Stomach (tissue), 9 donors: ENCODE measurements around the gene UBR4. TPM values are rescaled to one million over a fixed set of nuclear protein-coding genes. Genes with fewer than 3 reads are reported as not detected.

ENCODE experiments used
- DNase-seq, 2 donors: peaks; one replicate each; pipeline versions ENCODE4 v3.0.0 to v3.0.0-alpha.2; 2013 to 2019
- H3K27ac ChIP-seq, 5 donors: fragments of 200-600 bp in 4 of 5; sonication (generic) in 4 of 5; one replicate each; pipeline ENCODE4 v1.5.1; 2013 to 2019; ENCODE audit warnings: mild to moderate bottlenecking in 1 of 5, moderate library complexity in 1 of 5
- H3K27me3 ChIP-seq, 3 donors: fragments of 200-600 bp; sonication (generic); one replicate each; pipeline ENCODE4 v1.5.1; 2017 to 2019; ENCODE audit warnings: mixed run types in 1 of 3
- H3K36me3 ChIP-seq, 4 donors: fragments of 200-600 bp; sonication (generic); 1 replicate in 3 of 4; 2 replicates in 1 of 4; pipeline ENCODE4 v1.5.1; 2016 to 2019
- H3K4me1 ChIP-seq, 4 donors: fragments of 200-600 bp; sonication (generic); one replicate each; pipeline ENCODE4 v1.5.1; 2016 to 2019
- H3K4me3 ChIP-seq, 4 donors: fragments of 200-600 bp; sonication (generic) in 3 of 4; one replicate each; pipeline ENCODE4 v1.5.1; 2016 to 2019; ENCODE audit warnings: mild to moderate bottlenecking in 1 of 4
- H3K9me3 ChIP-seq, 4 donors: fragments of 200-600 bp; sonication (generic); one replicate each; pipeline ENCODE4 v1.5.1; 2016 to 2019
- EP300 ChIP-seq: sonication (generic); formaldehyde crosslinking; IDR thresholded peaks from one replicate; pipeline ENCODE4 v1.6.1; 2017; ENCODE audit warnings: antibody characterized with exemption
- POLR2A ChIP-seq, 4 donors: fragments of 450-650 bp; IDR thresholded peaks; one replicate each; pipeline ENCODE4 v1.6.1; 2016; ENCODE audit warnings: antibody characterized with exemption in 4 of 4, control low read depth in 2 of 4, mild to moderate bottlenecking in 1 of 4, moderate library complexity in 1 of 4
- POLR2AphosphoS5 ChIP-seq, 3 donors: sonication (generic); formaldehyde crosslinking; IDR thresholded peaks; one replicate each; pipeline ENCODE4 v1.6.1; 2016; ENCODE audit warnings: antibody characterized with exemption in 3 of 3
- WGBS, 5 donors: extraction: QIAGEN DNeasy Blood & Tissue Kit in 3 of 5; methylation state at CpG; one replicate each; pipeline versions ENCODE4 v1.1.5 to v1.1.7; 2013 to 2018; 5-methylcytosine and 5-hydroxymethylcytosine counted together
- intact Hi-C: fragments of 100-400 bp; cut with DNase I; formaldehyde crosslinking; loops from one replicate; pipeline ENCODE4 v1.15.1; 2023; ENCODE audit warnings: low total_unique reads
- polyA plus RNA-seq, 3 donors: library from polyadenylated mRNA; stranded (reverse); fragments of 200-250 nt; gene quantifications; one replicate each; pipeline ENCODE4 v1.2.3, GENCODE V29; 2013
- total RNA-seq, 5 donors: library from RNA; depleted of rRNA; stranded (reverse); fragments of >200 nt; gene quantifications; one replicate each; pipeline versions ENCODE4 v1.1.0 to v1.2.3, GENCODE V29; 2014 to 2016
- TF ChIP-seq, protein P1 (sequence below), 7 experiments: fragments of 450-650 bp in 4 of 7; fragments of 200-600 bp in 3 of 7; sonication (generic) in 3 of 7; IDR thresholded peaks; one replicate each; pipeline ENCODE4 v1.5.1; 2016 to 2019; ENCODE audit warnings: antibody characterized with exemption in 7 of 7, control low read depth in 2 of 7, mild to moderate bottlenecking in 1 of 7
- donor health status: healthy with polysubstance abuse.
- donor health status: Bipolar disorder and iron deficiency.
- donor health status: healthy.

UBR4 gene
- total and polyA plus RNA-seq, 8 donors, result 41.9 to 262 (median 128) TPM

DNA sequence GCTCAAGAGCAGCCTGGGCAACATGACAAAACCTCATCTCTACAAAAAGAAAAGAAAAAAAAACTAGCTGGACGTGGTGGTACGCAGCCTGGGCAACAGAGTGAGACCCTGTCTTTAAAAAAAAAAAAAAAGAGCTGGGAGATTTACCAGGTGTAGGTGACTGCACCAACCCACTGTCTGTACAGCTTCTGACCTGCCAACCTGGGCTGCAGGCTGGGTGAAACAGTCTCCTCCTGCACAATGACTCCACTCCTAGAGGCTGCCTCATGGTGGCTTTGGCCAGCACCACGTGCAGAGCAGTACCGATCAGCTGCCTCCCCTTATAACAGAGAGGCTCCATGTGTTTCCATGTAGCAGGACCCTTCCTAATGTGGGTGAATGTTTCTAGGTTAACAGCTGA is 45.2 kb upstream of the UBR4 start:
- H3K36me3 ChIP-seq, result peaks cover 40 to 56% (median 54%) of the 10 kb centered on the region in 4 donors
- intact Hi-C loops, result no loop called here
- TF ChIP-seq POLR2AphosphoS5 (IDR thresholded peaks at IDR 0.05) (no peak), POLR2A (IDR thresholded peaks at IDR 0.05) (no peak), EP300 (no peak)
- TF ChIP-seq, protein P1, sequence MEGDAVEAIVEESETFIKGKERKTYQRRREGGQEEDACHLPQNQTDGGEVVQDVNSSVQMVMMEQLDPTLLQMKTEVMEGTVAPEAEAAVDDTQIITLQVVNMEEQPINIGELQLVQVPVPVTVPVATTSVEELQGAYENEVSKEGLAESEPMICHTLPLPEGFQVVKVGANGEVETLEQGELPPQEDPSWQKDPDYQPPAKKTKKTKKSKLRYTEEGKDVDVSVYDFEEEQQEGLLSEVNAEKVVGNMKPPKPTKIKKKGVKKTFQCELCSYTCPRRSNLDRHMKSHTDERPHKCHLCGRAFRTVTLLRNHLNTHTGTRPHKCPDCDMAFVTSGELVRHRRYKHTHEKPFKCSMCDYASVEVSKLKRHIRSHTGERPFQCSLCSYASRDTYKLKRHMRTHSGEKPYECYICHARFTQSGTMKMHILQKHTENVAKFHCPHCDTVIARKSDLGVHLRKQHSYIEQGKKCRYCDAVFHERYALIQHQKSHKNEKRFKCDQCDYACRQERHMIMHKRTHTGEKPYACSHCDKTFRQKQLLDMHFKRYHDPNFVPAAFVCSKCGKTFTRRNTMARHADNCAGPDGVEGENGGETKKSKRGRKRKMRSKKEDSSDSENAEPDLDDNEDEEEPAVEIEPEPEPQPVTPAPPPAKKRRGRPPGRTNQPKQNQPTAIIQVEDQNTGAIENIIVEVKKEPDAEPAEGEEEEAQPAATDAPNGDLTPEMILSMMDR (IDR thresholded peaks at IDR 0.05), result no peak

DNA sequence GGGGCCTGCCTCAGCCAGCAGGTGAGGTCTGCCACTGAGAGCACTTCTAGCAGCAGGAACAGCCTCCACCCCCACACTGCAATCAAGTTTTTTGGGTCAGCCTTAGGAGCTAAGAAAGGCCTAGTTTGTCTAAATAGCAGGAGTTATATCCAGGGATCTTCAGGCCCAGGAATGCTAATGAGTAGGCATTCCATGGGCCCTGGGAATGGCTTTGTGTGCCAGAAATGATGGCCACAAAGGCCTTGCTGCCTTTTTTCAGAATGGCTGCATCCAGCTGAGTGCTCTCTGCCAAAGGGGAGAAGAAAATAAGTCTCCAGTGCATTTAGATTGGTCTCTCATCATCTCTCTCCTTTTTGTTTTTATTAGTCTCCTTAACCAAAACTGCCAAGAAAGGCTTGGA is 44.4 kb upstream of the UBR4 start:
- Histone ChIP-seq H3K27ac (no peak overlapping the region), H3K4me1 (peaks cover 25 to 50% (median 39%) of the 10 kb centered on the region in 4 donors), H3K9me3 (no peaks in the 10 kb centered on the region), H3K36me3 (peaks cover 31 to 48% (median 46%) of the 10 kb centered on the region in 4 donors), H3K27me3 (no peaks in the 10 kb centered on the region), H3K4me3 (no peak overlapping the region)
- no peak for DNase-seq
- TF ChIP-seq, protein P1 (IDR thresholded peaks at IDR 0.05), result no peak
- no peak for TF ChIP-seq EP300
- no peak for TF ChIP-seq POLR2AphosphoS5 (IDR thresholded peaks at IDR 0.05)
- no peak for TF ChIP-seq POLR2A (IDR thresholded peaks at IDR 0.05)
- intact Hi-C loops, result no loop called here

More for the DNA sequence above, 45.2 kb upstream of the UBR4 start:
- no peak overlapping the region for H3K27ac ChIP-seq
- no peak for DNase-seq
- WGBS, 5 donors, result 82 to 91% (median 86%) methylated on average over 4 of the region's 4 CpGs
- H3K4me3 ChIP-seq, result no peak overlapping the region
- peaks cover 21 to 41% (median 35%) of the 10 kb centered on the region in 4 donors for H3K4me1 ChIP-seq
- no peaks in the 10 kb centered on the region for H3K27me3 ChIP-seq
- H3K9me3 ChIP-seq, result no peaks in the 10 kb centered on the region

DNA sequence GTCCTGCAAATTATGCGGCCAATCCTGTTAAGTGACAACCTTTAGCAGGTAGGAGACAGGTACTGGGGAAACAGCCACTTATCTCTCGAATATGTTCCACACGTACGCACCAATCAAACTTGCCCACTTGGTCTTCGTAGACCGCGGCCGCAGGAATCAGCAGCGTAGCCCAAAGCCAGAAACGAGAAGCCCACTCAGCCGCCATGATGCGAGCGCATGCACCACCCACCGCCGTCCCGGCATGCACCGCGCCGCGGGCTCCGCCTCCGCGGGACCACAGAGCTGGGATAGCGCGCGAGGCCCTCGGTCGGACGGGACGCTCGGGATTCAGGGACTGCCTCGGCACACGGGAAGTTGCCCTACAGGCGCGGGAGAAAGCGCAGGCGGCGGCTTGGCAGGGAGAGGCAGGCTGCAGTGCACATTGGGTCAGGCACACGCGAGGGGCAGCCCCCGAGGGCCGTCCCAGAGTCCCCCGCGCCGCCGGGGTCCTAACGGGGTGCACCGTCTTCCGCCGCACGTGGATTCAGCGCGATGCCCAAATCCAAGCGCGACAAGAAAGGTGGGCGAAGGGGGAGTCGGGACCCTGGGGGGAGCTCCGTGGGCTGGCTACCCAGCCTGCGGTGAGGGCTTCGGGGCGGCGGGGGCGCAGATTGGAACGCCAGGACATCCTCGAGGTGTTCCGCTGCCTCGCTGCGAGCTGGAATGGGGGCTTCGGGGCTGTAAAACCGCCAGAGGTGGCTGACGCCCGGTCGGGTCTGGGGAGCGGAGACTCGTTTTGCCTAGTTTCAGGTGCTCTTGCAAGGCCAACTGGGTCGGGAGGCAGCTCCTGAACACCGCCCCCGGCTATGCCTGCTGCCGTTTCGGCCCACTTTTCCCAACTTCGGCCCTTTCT is 41.5 kb upstream of the UBR4 start, which contains the start of the genes EMC1 and MRTO4:
EMC1 (minus strand) TSS at position 220 of the 892 bp plus-strand sequence; CDS start at position 205, 15 bp downstream.
MRTO4 (plus strand) TSS at position 501 of the 892 bp plus-strand sequence; CDS start at position 532, 31 bp downstream.
- intact Hi-C loops, result no loop called here
- peak; percentile 85 to 96 for DNase-seq
- peak within 1 kb of the TSS; percentile 73 to 99 (median 88) for H3K4me3 ChIP-seq
- no peaks in the 10 kb centered on the region for H3K9me3 ChIP-seq
- 0 to 1% (median 0%) methylated on average over 48 to 81 of the region's 81 CpGs for WGBS, 5 donors
- no peaks in the 10 kb centered on the region for H3K27me3 ChIP-seq
- H3K4me1 ChIP-seq, result peaks cover 25 to 55% (median 41%) of the 10 kb centered on the region in 4 donors
- peak within 1 kb of the TSS; percentile 86 to 98 (median 96) for H3K27ac ChIP-seq
- H3K36me3 ChIP-seq, result peaks cover 3 to 28% (median 19%) of the 10 kb centered on the region in 4 donors
- TF ChIP-seq POLR2AphosphoS5 (IDR thresholded peaks at IDR 0.05), result peak; percentile 38 to 94 (median 81)
- TF ChIP-seq, protein P1 (IDR thresholded peaks at IDR 0.05), result peak in 1 of 7 experiments; percentile 24
- TF ChIP-seq EP300, result no peak
- no peak for TF ChIP-seq POLR2A (IDR thresholded peaks at IDR 0.05)

DNA sequence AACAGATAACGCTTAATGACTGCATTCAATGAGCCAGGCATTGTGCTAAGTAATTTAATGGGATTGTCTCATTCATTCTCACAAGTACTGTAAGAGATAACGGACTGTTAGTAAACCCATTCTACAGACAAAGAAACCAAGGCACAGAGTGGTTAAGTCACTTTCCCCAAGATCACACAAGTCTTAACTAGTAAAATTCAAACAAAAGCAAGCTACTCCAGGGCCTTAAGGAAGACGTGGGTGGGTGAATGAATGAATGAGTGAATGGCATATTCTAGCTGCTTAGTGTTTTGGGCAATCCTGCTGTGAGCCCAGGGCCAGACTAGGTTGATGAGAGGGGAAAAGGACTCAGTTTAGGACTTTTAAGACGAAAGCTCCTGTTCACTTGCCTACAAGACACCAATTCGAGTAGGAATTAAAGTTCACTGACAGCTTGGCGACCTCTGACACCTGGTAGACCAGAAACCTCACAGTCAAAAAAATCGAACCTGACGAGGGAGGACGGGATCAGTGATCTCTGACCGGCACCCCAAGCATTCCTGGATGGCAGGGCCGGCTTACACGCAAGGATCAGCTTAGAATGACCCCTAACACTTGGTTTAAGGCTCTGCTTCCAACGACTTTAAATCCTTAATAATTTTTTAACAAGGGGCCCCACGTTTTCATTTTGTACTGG is 40.7 kb upstream of the UBR4 start:
- no peaks in the 10 kb centered on the region for H3K27me3 ChIP-seq
- peaks cover 25 to 55% (median 41%) of the 10 kb centered on the region in 4 donors for H3K4me1 ChIP-seq
- peaks cover 0 to 20% (median 11%) of the 10 kb centered on the region in 4 donors for H3K36me3 ChIP-seq
- 9 to 12% (median 11%) methylated on average over 14 of the region's 14 CpGs for WGBS, 5 donors
- TF ChIP-seq POLR2A (IDR thresholded peaks at IDR 0.05) (no peak), POLR2AphosphoS5 (IDR thresholded peaks at IDR 0.05) (no peak), EP300 (no peak)
- TF ChIP-seq, protein P1 (IDR thresholded peaks at IDR 0.05), result no peak
- DNase-seq, result no peak
- intact Hi-C loops, result no loop called here
- H3K4me3 ChIP-seq, result peak overlapping the region; percentile 73 to 99 (median 88)
- H3K9me3 ChIP-seq, result no peaks in the 10 kb centered on the region
- H3K27ac ChIP-seq, result peak overlapping the region in 4 of 5 donors; percentile 86 to 96 (median 94)
